Kasumi-1 (cell line): Measurements from ENCODE around the gene LMO1.

ENCODE experiments used
- DNase-seq, 2 experiments: peaks; one replicate each; lab custom pipeline; 2025; lab: John Stamatoyannopoulos, UW

Gene LMO1

DNA sequence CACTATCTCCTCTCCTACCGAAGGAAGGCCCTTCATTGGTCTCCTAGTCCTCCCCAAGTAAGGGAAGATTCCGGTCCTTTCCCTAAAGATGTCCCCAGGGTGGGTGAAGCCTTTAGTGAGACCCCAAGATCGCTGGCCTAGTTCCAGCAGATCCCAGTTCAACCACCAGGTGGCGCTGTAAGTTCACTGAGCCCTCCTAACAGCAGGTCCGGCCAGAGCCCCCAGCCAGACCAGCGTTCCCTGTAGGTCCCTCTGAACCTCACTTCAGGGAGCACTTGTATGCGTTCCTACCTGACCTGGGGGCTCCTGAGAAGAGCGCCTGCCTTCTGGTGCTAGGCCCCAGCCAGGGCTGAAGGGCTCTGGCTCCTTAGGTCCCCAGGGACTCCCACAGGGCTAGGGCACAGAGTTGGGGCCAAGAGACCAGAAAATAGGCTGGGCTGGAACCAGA, 38.1 kb downstream of the LMO1 start:
- peak; percentile 28 to 56 for DNase-seq

DNA sequence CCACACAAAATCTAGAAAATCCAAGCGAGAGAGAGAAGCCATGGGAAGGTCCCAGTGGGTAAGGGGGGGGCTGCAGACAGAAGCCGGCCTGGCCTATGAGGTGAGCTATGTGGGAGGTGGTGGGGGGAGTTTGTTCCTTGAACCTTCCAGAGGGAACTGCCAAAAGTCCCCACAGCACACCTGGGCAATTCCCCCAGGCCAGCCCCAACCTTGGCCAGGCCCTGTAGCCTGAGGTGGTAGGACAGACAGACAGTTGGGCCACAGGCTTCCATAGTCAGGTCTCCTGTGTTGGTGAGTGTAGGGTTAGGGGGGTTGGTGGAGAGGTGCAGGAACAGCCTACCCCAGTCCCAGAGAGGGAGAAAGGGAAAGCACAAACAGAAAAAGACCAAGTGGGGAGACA, 39.0 kb downstream of the LMO1 start:
- no peak for DNase-seq

- DNase-seq = no peak
Measured at GRCh38 chr11:8224161-8224591, 39.5 kb downstream of the LMO1 start.

GRCh38 chr11:8223513-8223900, 40.2 kb downstream of the LMO1 start:
- no peak for DNase-seq

GRCh38 chr11:8222820-8223512, 40.7 kb downstream of the LMO1 start:
- no peak for DNase-seq

GRCh38 chr11:8221917-8222495, 41.7 kb downstream of the LMO1 start:
- DNase-seq = no peak

DNA sequence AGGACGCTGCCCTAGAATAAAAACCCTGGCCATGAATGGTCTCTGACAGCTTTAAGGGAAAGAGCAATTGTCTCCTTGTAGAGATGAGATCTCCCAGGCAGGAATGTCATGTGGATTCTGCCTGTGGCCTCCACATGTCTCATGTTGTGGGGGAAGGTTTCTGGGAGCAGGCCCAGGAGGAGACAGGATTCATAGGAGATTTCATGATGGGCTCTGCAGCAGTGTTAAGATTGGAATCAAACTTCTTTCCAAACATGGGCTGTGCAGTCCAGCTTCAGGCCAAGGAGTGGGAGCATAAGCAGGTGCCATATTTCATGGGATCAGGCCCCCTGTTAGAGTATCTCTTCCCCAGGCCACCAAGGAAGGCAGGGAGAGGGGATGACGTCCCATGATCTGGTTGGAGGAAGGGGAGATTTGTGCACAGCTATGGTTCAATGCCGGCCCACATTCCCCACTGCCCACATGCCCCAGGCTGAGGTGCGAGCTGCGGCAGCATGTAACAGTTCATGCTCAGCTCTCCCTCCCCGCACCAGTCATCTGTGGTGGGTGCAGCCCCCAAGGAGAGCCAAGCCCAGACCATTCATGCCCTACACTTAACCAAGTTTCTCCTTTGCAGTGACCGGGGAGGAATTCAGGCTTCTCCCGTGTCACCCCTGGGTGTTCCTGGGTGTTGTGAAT, 42.5 kb downstream of the LMO1 start:
- no peak for DNase-seq

GRCh38 chr11:8220261-8221045, 43.2 kb downstream of the LMO1 start:
- no peak for DNase-seq

DNA sequence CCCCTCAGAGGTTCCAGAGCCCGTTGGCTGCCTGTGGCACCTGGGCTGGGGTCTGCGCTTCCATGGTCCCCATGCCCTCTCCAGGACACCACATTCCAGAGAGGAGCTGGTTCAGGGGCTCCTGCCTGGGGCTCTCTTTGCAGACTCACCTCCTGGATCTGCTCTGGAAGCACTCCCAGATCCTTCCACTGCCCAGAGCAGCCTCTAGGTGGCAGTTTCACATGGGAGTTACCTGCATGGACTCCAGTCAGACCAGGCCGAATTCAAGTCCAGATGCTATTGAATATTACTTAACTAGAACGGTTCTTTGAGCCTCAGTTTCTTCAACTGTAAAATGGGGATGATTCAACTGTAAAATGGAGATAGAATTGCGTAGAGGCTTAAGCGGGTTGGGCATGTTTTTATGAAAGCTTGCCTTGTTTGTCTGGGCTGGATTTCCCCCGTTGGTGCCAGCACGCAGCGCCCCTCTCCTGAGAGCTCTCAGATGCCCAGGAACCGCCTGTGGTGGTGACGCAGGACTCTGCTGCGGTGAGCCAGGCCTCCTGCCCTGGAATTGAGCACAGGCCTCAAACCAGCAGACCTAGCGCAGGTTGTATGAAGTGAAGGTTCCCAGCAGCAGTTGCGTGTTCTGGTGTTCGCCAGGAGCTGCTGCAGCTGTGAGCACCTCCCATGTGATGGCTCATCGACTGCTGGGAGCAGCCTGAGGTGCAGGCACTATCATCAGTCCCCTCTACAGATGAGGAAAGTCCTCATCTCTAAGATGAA, 44.2 kb downstream of the LMO1 start:
- peak; percentile 37 to 43 for DNase-seq

DNA sequence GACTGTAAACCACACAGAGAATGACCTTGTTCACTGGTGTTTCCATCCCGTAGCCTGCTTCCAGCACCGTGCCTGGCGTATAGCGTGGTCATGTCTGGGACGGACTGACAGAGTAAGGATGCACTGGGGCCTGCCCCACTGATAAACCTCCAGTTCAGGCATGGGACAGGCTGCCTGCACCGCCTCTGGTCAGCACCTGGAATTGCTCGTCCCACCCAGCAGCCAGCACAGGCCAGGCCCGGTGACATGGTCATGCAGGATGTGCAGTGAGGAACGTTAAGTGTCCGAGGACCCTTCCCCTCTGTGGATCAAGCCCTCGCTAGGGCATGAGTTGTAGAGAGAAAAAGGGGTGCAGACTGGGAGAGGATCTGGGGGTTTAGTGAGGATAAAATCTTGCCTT, 44.8 kb downstream of the LMO1 start:
- DNase-seq = no peak

- no peak for DNase-seq
Measured at GRCh38 chr11:8218409-8218808, 45.3 kb downstream of the LMO1 start.

DNA sequence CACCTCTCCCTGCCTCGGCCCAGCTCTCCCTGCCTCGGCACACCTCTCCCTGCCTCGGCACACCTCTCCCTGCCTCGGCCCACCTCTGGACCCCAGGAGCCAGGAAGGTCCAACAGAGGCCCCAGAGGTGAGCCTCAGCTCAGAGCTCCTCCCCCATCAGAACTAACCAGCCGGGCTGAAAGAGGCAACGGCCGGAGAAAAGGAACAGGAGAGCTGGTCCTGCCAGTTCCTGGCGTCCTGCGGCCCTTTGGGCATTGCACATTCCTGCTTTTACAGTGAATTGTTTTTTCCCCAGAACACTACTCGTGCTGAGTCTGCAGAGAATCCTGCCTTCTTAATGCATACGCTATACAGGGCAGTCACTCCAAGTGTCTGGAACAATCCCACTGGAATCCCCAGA, 45.8 kb downstream of the LMO1 start:
- DNase-seq = no peak

DNA sequence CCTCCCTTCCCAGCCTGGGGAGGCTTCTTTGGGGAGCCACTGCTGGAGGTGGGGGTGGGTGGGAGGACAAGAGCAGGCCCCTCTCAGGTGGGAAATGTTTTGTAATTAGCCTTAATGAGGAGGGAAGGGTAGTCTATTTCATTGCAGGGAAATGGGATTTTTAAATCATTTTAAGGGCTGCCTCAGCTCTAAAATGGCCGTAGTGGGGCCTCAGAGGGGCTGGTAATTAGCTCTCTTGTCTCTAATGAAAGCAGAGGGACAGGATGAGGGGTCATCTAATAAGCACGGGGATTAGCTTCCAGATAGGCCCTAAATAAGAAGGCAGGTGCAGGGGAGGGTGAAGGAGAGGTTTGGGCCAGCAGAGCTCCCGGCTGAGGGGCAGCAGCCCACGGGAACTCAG, 46.5 kb downstream of the LMO1 start:
- no peak for DNase-seq

GRCh38 chr11:8213376-8213775, 50.3 kb downstream of the LMO1 start:
- DNase-seq = no peak

DNA sequence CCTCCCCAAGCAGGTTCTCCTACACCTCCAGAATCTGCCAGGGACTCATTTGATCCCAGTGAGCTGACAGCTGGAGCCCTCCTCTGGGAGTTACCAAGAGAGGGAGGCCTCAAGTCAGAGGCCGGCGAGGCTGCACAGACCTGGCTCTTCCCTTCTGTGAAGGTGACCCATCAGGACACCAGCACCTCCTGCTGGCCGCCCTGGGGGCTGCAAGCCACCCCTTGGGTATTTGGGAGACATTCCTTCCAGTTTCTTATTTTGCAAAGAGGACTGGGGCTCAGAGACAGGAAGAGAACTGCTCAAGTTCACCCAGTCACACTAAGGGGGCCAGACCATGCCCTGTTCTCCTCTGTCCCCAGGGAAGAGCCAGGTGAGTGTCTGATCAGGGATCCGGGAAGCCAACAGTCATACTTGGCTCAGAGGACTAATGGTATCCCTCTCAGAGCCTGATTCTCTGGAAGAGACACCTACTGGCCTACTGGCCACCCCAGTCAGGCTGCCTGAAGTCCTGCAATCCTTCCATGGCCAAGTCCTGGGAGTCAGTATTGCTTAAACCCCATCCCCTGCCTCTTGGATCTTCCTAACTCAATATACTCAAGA, 54.4 kb downstream of the LMO1 start:
- DNase-seq = no peak

GRCh38 chr11:8207080-8208000, 56.3 kb downstream of the LMO1 start:
- no peak for DNase-seq

DNA sequence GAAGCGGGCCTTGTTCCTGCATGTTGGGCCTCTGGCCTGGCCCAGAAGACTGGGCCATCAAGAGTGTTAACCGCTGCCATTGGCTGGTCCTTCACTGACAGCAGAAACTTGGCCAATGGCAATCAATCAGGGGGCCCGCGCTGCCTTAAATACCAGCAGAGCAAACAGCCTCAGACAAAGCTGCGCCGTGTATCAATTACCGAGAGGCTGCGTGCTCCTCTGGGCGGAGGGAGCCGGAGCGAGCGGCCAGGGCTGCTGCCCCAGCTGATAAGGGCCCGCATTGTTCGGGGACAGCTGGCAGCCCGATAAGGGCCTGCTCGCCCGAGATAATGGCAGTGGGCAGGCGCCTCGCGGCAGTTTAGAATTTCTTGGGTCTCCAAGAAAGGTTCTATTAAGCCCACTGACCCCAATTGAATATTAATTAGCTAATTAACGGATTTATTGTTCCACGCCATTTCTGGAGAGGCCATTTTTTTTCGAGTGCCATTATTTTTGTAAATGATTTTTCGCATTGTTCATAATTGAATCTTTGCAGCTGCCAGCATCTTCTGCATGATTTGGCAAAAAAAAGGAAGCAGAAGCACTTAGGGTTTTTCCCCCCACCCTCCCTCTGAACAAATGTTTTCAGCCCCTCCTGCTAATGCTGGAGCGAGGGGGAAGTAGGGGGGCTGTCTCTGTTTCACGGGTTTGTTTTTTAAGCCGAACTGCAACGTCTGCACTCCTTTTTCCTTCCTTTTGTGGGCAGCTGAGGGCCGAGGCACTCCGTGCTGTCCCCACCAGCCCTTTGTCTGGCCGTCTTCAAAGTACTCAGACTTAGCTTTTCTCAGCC, 57.2 kb downstream of the LMO1 start:
- peak; percentile 83 to 87 for DNase-seq

- DNase-seq = no peak
Measured at GRCh38 chr11:8205566-8205965, 58.1 kb downstream of the LMO1 start.

DNA sequence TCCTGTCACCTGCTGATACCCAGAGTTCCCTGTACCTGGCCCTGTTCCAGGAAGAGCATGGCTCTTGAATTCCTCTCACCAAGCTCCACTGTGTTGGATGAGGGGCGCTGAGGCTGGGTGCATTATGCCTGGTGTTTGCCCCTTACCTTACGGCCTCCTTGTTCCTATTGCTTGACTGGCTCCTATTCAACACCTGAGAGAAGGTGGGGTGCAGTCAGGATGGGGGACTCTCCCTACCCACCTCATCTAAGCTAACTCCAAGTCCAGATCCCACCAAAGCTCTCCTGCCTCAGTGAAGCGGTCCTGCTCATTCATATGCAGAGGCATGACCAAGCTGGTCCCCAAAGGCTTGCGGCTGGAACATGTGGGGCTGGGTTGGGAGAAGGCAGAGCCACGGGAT, 59.1 kb downstream of the LMO1 start:
- no peak for DNase-seq
